KMS-11 (cell line): ENCODE measurements around the gene VAC14.

Experiments used
- H2AFZ ChIP-seq: fragments of 200-600 bp; sonication (generic); 2 replicates; pipeline ENCODE4 v1.6.1; 2016; ENCODE audit warnings: antibody characterized with exemption, mixed run types, low read depth
- H3K27ac ChIP-seq: fragments of 200-600 bp; sonication (generic); 2 replicates; pipeline ENCODE4 v1.6.1; 2016; ENCODE audit warnings: mild to moderate bottlenecking, mixed run types
- H3K27me3 ChIP-seq: fragments of 200-600 bp; sonication (generic); 2 replicates; pipeline ENCODE4 v1.6.1; 2017; ENCODE audit warnings: mild to moderate bottlenecking, low read depth, mixed run types, moderate library complexity; ENCODE audit not compliant: insufficient read depth
- H3K36me3 ChIP-seq: fragments of 200-600 bp; sonication (generic); 2 replicates; pipeline ENCODE4 v1.6.1; 2017; ENCODE audit warnings: mild to moderate bottlenecking, mixed run types; ENCODE audit not compliant: insufficient read depth
- H3K4me1 ChIP-seq: fragments of 200-600 bp; sonication (generic); 2 replicates; pipeline ENCODE4 v1.6.1; 2016; ENCODE audit warnings: mild to moderate bottlenecking, low read depth, mixed run types; ENCODE audit not compliant: poor library complexity, severe bottlenecking
- H3K4me2 ChIP-seq: fragments of 200-600 bp; sonication (generic); 2 replicates; pipeline ENCODE4 v1.7.0; 2016; ENCODE audit warnings: mild to moderate bottlenecking, mixed run types
- H3K4me3 ChIP-seq: fragments of 200-600 bp; sonication (generic); IDR thresholded peaks from 2 replicates; pipeline ENCODE4 v1.6.1; 2017; ENCODE audit warnings: low read depth, low read length, mixed read lengths; ENCODE audit not compliant: insufficient read depth
- H3K79me2 ChIP-seq: fragments of 200-600 bp; sonication (generic); 2 replicates; pipeline ENCODE4 v1.6.1; 2016; ENCODE audit warnings: low read depth, mixed run types; ENCODE audit not compliant: insufficient read depth
- H3K9ac ChIP-seq: fragments of 200-600 bp; sonication (generic); 2 replicates; pipeline ENCODE4 v1.6.1; 2016; ENCODE audit warnings: mild to moderate bottlenecking, mixed run types
- H4K20me1 ChIP-seq: fragments of 200-600 bp; sonication (generic); 2 replicates; pipeline ENCODE4 v1.6.1; 2016; ENCODE audit warnings: mild to moderate bottlenecking, mixed run types; ENCODE audit not compliant: insufficient read depth
- TF ChIP-seq, protein P1 (sequence below): fragments of 200-600 bp; sonication (generic); conservative IDR thresholded peaks from 2 replicates; pipeline ENCODE4 v1.6.1; 2017; ENCODE audit warnings: low read depth, mild to moderate bottlenecking, antibody characterized with exemption, low read length, moderate library complexity, mixed read lengths

The VAC14 gene

DNA sequence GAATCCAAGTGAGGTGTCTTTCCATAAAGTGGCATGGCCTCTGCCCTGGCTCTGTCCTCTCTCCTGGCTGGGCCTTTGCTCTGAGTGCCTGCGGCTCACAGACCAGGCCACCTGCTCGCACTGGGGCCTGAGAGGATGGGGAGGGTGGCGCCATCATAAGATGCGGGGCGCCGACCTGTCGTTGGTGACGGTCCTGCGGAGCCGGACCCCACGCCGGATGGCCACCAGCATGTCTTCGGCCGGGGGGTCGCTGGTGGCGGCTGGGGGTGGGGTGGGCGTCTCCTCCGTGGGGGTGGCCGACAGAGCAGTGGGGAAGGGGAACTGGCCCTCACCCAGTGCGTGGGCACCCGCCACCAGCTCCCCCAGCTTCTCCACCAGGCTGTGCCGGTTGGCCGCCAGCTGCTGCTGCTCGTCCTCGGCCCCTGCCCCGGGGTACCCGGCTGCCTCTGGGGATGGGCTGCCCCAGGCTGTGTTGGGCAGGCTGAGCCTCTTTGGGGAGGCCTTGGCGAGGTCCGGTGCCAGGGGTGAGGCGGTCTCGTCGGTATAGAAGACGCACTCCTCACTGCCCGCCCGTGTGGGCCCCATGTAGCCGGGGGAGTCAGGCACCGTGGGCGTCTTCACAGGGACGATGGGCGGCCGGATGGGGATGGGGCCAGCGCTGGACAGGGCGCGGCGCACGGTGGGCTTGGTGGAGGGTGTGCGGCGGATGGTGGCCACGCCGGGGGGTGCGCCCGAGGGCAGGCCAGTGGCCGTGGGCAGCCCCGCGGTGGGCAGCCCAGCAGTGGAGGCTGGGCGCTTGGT lies 137.2 kb downstream of the VAC14 start:
- no peak overlapping the region for H2AFZ ChIP-seq
- no peak overlapping the region for H3K4me3 ChIP-seq
- TF ChIP-seq, protein P1, sequence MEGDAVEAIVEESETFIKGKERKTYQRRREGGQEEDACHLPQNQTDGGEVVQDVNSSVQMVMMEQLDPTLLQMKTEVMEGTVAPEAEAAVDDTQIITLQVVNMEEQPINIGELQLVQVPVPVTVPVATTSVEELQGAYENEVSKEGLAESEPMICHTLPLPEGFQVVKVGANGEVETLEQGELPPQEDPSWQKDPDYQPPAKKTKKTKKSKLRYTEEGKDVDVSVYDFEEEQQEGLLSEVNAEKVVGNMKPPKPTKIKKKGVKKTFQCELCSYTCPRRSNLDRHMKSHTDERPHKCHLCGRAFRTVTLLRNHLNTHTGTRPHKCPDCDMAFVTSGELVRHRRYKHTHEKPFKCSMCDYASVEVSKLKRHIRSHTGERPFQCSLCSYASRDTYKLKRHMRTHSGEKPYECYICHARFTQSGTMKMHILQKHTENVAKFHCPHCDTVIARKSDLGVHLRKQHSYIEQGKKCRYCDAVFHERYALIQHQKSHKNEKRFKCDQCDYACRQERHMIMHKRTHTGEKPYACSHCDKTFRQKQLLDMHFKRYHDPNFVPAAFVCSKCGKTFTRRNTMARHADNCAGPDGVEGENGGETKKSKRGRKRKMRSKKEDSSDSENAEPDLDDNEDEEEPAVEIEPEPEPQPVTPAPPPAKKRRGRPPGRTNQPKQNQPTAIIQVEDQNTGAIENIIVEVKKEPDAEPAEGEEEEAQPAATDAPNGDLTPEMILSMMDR, result no peak
- H3K4me1 ChIP-seq, result no peaks in the 10 kb centered on the region
- H3K4me2 ChIP-seq, result no peak overlapping the region
- H3K9ac ChIP-seq, result no peak overlapping the region
- no peaks in the 10 kb centered on the region for H3K27me3 ChIP-seq
- no peaks in the 10 kb centered on the region for H4K20me1 ChIP-seq
- no peaks in the 10 kb centered on the region for H3K79me2 ChIP-seq
- no peak overlapping the region for H3K27ac ChIP-seq
- no peaks in the 10 kb centered on the region for H3K36me3 ChIP-seq

DNA sequence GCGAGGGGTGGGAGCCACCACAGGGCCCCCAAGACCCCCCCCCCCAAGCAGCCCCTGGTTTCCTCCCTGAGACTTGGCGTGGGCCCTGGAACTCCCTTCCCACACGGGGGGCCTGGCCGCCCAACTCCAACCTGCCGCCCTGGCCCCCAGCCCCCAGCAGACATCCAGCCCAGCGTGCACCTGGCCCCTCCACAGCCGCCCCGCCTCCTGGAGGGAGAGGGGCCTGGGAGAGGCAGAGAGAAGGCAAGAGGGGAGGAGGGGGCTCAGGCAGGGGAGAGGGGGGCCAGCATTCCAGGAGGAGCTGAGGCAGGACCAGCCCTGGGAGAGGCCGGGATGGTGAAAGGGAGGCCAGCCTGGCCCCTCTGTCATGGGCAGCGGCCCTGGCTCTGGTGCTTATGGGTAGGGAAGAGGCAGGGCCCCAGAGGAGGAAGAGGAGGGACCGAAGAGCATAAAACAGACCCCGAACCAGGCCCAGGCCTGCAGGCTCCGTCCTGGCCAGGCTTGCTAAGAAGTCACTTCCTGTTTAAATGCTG lies 137.9 kb downstream of the VAC14 start:
- no peak overlapping the region for H3K4me3 ChIP-seq
- no peaks in the 10 kb centered on the region for H3K27me3 ChIP-seq
- H3K4me1 ChIP-seq, result no peaks in the 10 kb centered on the region
- H3K79me2 ChIP-seq, result no peaks in the 10 kb centered on the region
- H3K36me3 ChIP-seq, result no peaks in the 10 kb centered on the region
- no peak overlapping the region for H3K27ac ChIP-seq
- no peak overlapping the region for H3K4me2 ChIP-seq
- H4K20me1 ChIP-seq, result no peaks in the 10 kb centered on the region
- H2AFZ ChIP-seq, result no peak overlapping the region
- TF ChIP-seq, protein P1, result no peak
- no peak overlapping the region for H3K9ac ChIP-seq

DNA sequence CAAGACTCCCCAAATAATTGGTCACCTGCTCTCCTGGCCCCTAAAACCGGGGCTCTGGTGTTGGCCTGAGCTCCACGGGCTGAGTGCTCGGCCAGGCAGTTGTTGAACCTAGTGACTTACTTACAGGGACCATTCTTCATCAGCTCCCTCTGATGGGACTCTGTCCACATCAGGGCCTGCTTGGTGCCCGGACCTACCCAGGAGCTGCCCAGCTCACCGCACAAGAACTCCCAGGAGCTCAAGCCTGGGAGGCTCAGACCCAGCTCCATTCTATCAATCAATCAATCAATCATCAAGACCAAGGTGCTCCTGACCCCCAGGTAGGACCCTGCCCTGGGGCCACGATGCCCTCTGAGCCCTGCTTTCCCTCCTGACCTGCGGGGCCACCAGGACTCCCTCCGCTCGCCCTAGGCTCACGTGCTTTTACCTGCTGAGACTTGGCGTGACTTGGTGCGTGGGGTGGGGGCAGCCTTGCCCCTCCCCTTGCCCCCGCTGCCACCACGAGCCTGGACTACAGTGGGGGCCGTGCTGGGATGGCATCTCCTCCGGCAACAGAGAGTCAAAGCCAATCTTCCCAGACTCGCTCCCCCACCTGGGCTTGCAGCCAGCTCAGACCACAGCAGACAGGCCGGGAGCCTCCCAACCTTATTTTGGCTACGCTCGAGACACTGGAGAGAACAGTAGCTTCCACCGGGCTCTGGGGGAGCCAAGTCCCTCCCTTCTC lies 138.9 kb downstream of the VAC14 start:
- no peak overlapping the region for H3K4me3 ChIP-seq
- H3K27me3 ChIP-seq, result no peaks in the 10 kb centered on the region
- H3K79me2 ChIP-seq, result no peaks in the 10 kb centered on the region
- TF ChIP-seq, protein P1, result no peak
- no peak overlapping the region for H2AFZ ChIP-seq
- H3K27ac ChIP-seq, result no peak overlapping the region
- H4K20me1 ChIP-seq, result no peaks in the 10 kb centered on the region
- no peak overlapping the region for H3K9ac ChIP-seq
- no peak overlapping the region for H3K4me2 ChIP-seq
- no peaks in the 10 kb centered on the region for H3K4me1 ChIP-seq
- H3K36me3 ChIP-seq, result no peaks in the 10 kb centered on the region

DNA sequence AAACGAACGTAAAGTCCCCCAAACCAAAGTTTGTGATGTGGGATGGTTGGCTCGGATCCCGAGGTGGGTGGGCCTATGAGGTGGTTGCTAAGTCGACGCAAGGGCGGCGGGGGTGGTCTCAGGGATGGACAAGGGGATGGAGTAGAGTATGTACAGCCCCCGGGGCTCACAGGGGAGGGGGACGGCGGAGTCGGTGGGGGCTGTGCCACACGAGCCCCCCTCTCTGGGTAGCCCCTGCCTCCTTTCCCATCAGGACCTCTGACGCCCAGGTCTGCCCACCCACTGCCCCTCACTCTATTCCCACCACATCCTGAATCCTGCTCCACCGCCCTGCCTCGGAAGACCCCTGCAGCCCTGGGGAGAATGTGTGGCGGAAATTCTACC lies 139.4 kb downstream of the VAC14 start:
- H3K4me2 ChIP-seq, result no peak overlapping the region
- H4K20me1 ChIP-seq, result no peaks in the 10 kb centered on the region

More for the DNA sequence above, 139.4 kb downstream of the VAC14 start:
- Histone ChIP-seq H3K4me1 (no peaks in the 10 kb centered on the region), H3K27me3 (no peaks in the 10 kb centered on the region), H3K27ac (no peak overlapping the region), H2AFZ (no peak overlapping the region), H3K36me3 (no peaks in the 10 kb centered on the region), H3K9ac (no peak overlapping the region), H3K79me2 (no peaks in the 10 kb centered on the region), H3K4me3 (no peak overlapping the region)
- TF ChIP-seq, protein P1, result no peak
